Activated CD4-positive, alpha-beta memory T cell treated with anti-CD3 and anti-CD28 coated beads, Interleukin-2, amount 10 ng/mL, durations not matched to agents 7 days and 5 days (primary cell): ENCODE data around the gene PLD4. TPM values are rescaled to one million over a fixed set of nuclear protein-coding genes. Genes with fewer than 3 reads are reported as not detected.

ENCODE experiments used
- CTCF ChIA-PET: fragments of 350-600 bp; sonication (Branson Sonifier 250); formaldehyde crosslinking; loops from one replicate; lab custom pipeline; 2021; ENCODE audit warnings: antibody characterized with exemption, inconsistent platforms; lab: Charles Lee
- POLR2A ChIA-PET: fragments of 350-600 bp; sonication (Branson Sonifier 250); formaldehyde crosslinking; loops from one replicate; lab custom pipeline; 2021; ENCODE audit warnings: antibody characterized with exemption; lab: Charles Lee
- DNase-seq: peaks from one replicate; pipeline ENCODE4 v3.0.0-alpha.2; 2020
- H3K27ac Mint-ChIP-seq: one replicate; pipeline ENCODE4 v1.8.0; 2021; ENCODE audit warnings: mild to moderate bottlenecking, mixed read lengths
- H3K27me3 Mint-ChIP-seq: one replicate; pipeline ENCODE4 v1.8.0; 2021; ENCODE audit warnings: mixed read lengths
- H3K36me3 Mint-ChIP-seq: one replicate; pipeline ENCODE4 v1.8.0; 2021; ENCODE audit warnings: low read depth, mixed read lengths
- H3K4me1 Mint-ChIP-seq: one replicate; pipeline ENCODE4 v1.8.0; 2021; ENCODE audit warnings: mixed read lengths
- H3K4me3 Mint-ChIP-seq: one replicate; pipeline ENCODE4 v1.8.0; 2021; ENCODE audit warnings: mild to moderate bottlenecking, mixed read lengths
- H3K9me3 Mint-ChIP-seq: one replicate; pipeline ENCODE4 v1.8.0; 2021; ENCODE audit warnings: mixed read lengths
- total RNA-seq, 2 experiments: library from RNA; stranded (reverse); gene quantifications; one replicate each; pipeline ENCODE4 v1.2.3, GENCODE V29; 2021

PLD4 gene
- total RNA-seq, 2 experiments from 2014 or later, result not detected

GRCh38 chr14:104965561-104966231 lies 41.0 kb downstream of the PLD4 start:
- H3K27ac Mint-ChIP-seq, result no peak overlapping the region
- POLR2A ChIA-PET, result no interaction called here
- H3K4me1 Mint-ChIP-seq, result no peaks in the 10 kb centered on the region
- DNase-seq, result no peak
- H3K4me3 Mint-ChIP-seq, result no peak overlapping the region
- CTCF ChIA-PET, result no interaction called here
- no peaks in the 10 kb centered on the region for H3K9me3 Mint-ChIP-seq
- H3K27me3 Mint-ChIP-seq, result peaks cover 17% of the 10 kb centered on the region
- no peaks in the 10 kb centered on the region for H3K36me3 Mint-ChIP-seq

GRCh38 chr14:104966261-104966865 lies 41.7 kb downstream of the PLD4 start:
- CTCF ChIA-PET, result no interaction called here
- POLR2A ChIA-PET, result interaction anchor here (1.2 kb wide), 1 partner anchor 54 kb away, joined by 3 read pairs; no protein-coding TSS in a partner anchor

DNA sequence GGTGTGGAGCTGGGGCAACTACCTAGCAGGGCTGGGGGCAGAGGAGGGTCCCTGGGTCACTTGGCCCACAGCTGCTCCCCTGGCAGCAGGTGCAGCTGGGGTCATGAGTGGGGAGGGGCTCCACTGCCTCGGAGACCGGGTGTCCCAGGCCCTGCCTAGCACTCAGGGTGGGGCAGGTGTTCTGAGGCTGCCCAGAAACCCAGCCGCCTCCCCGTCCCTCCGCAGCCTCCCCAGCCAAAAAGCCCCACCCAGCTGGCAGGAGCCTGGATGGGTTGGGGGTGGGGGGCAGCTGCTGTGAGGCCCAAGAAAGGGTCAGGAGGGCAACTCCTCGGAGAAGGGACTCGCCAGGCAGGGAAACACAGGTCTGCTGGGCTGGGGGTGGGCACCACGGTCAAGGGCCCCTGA lies 42.3 kb downstream of the PLD4 start:
- Mint-ChIP-seq H3K27me3 (peaks cover 17% of the 10 kb centered on the region), H3K9me3 (no peaks in the 10 kb centered on the region), H3K27ac (no peak overlapping the region), H3K4me3 (no peak overlapping the region), H3K36me3 (no peaks in the 10 kb centered on the region), H3K4me1 (no peaks in the 10 kb centered on the region)
- DNase-seq, result no peak
- POLR2A ChIA-PET, result interaction anchor here (1.2 kb wide), 1 partner anchor 53 kb away, joined by 3 read pairs; no protein-coding TSS in a partner anchor
- CTCF ChIA-PET, result no interaction called here

More at GRCh38 chr14:104966261-104966865, 41.7 kb downstream of the PLD4 start:
- H3K27me3 Mint-ChIP-seq, result peaks cover 17% of the 10 kb centered on the region
- H3K36me3 Mint-ChIP-seq, result no peaks in the 10 kb centered on the region
- H3K9me3 Mint-ChIP-seq, result no peaks in the 10 kb centered on the region
- no peaks in the 10 kb centered on the region for H3K4me1 Mint-ChIP-seq
- no peak overlapping the region for H3K4me3 Mint-ChIP-seq
- no peak overlapping the region for H3K27ac Mint-ChIP-seq
- no peak for DNase-seq

GRCh38 chr14:104967386-104968152 lies 42.9 kb downstream of the PLD4 start:
- no peak for DNase-seq
- ChIA-PET POLR2A (interaction anchor here (1.2 kb wide), 1 partner anchor 53 kb away, joined by 3 read pairs; no protein-coding TSS in a partner anchor), CTCF (no interaction called here)

DNA sequence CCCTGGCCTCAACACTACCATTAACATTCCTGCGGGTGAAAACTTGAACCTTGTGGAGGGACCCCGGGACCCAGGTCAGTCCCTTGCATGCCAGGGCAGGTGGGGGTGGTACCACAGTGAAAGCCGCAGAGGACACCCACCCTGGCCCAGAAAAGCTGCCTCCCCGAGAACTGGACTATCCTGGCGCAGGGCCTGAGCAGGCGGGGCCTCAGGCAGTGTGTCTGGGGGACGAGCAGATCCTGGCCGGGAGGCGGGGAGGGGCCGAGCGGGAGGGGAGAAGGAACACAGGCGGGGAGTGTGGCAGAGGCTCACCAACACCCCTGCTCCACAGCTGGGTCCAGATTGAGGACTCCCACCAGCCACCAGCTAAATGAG lies 43.5 kb downstream of the PLD4 start:
- ChIA-PET POLR2A (no interaction called here), CTCF (no interaction called here)

More at GRCh38 chr14:104967386-104968152, 42.9 kb downstream of the PLD4 start:
- Mint-ChIP-seq H3K36me3 (no peaks in the 10 kb centered on the region), H3K4me1 (no peaks in the 10 kb centered on the region), H3K27ac (no peak overlapping the region), H3K4me3 (no peak overlapping the region), H3K9me3 (no peaks in the 10 kb centered on the region), H3K27me3 (peaks cover 17% of the 10 kb centered on the region)

GRCh38 chr14:104968541-104969401 lies 44.1 kb downstream of the PLD4 start:
- POLR2A ChIA-PET, result no interaction called here

More for the DNA sequence above, 43.5 kb downstream of the PLD4 start:
- H3K9me3 Mint-ChIP-seq, result no peaks in the 10 kb centered on the region
- no peaks in the 10 kb centered on the region for H3K36me3 Mint-ChIP-seq
- no peak overlapping the region for H3K27ac Mint-ChIP-seq
- no peaks in the 10 kb centered on the region for H3K4me1 Mint-ChIP-seq
- DNase-seq, result no peak
- peaks cover 14% of the 10 kb centered on the region for H3K27me3 Mint-ChIP-seq
- no peak overlapping the region for H3K4me3 Mint-ChIP-seq

GRCh38 chr14:104969741-104970230 lies 45.1 kb downstream of the PLD4 start:
- Mint-ChIP-seq H3K27ac (no peak overlapping the region), H3K9me3 (no peaks in the 10 kb centered on the region), H3K27me3 (peaks cover 14% of the 10 kb centered on the region), H3K4me3 (no peak overlapping the region), H3K4me1 (no peaks in the 10 kb centered on the region), H3K36me3 (no peaks in the 10 kb centered on the region)
- ChIA-PET CTCF (no interaction called here), POLR2A (no interaction called here)
- DNase-seq, result no peak

More at GRCh38 chr14:104968541-104969401, 44.1 kb downstream of the PLD4 start:
- no peak for DNase-seq
- H3K36me3 Mint-ChIP-seq, result no peaks in the 10 kb centered on the region
- no peak overlapping the region for H3K4me3 Mint-ChIP-seq
- H3K27me3 Mint-ChIP-seq, result peaks cover 14% of the 10 kb centered on the region
- no peak overlapping the region for H3K27ac Mint-ChIP-seq
- H3K9me3 Mint-ChIP-seq, result no peaks in the 10 kb centered on the region
- no peaks in the 10 kb centered on the region for H3K4me1 Mint-ChIP-seq
- CTCF ChIA-PET, result no interaction called here

- no peaks in the 10 kb centered on the region for H3K9me3 Mint-ChIP-seq
- POLR2A ChIA-PET, result no interaction called here
Measured at GRCh38 chr14:104970231-104971068, 45.8 kb downstream of the PLD4 start.

GRCh38 chr14:104971447-104972240 lies 47.0 kb downstream of the PLD4 start:
- ChIA-PET POLR2A (no interaction called here), CTCF (interaction anchor here (1.2 kb wide), 1 partner anchor 73 kb away, joined by 7 read pairs; no protein-coding TSS in a partner anchor)
- H3K9me3 Mint-ChIP-seq, result no peaks in the 10 kb centered on the region
- no peaks in the 10 kb centered on the region for H3K36me3 Mint-ChIP-seq
- peaks cover 19% of the 10 kb centered on the region for H3K27me3 Mint-ChIP-seq
- H3K4me3 Mint-ChIP-seq, result no peak overlapping the region
- no peak overlapping the region for H3K27ac Mint-ChIP-seq
- H3K4me1 Mint-ChIP-seq, result peaks cover 5% of the 10 kb centered on the region
- DNase-seq, result no peak

More at GRCh38 chr14:104970231-104971068, 45.8 kb downstream of the PLD4 start:
- Mint-ChIP-seq H3K4me3 (no peak overlapping the region), H3K4me1 (no peaks in the 10 kb centered on the region), H3K36me3 (no peaks in the 10 kb centered on the region), H3K27me3 (peaks cover 14% of the 10 kb centered on the region), H3K27ac (no peak overlapping the region)
- CTCF ChIA-PET, result no interaction called here
- no peak for DNase-seq

- H3K4me3 Mint-ChIP-seq, result no peak overlapping the region
- no peaks in the 10 kb centered on the region for H3K9me3 Mint-ChIP-seq
- H3K27me3 Mint-ChIP-seq, result peaks cover 25% of the 10 kb centered on the region
- CTCF ChIA-PET, result interaction anchor here (1.2 to 5.0 kb wide), 2 partner anchors 72 to 73 kb away, joined by 7 to 73 read pairs; no protein-coding TSS in a partner anchor
- no peak overlapping the region for H3K27ac Mint-ChIP-seq
- no peak for DNase-seq
- peaks cover 5% of the 10 kb centered on the region for H3K4me1 Mint-ChIP-seq
- H3K36me3 Mint-ChIP-seq, result no peaks in the 10 kb centered on the region
- POLR2A ChIA-PET, result interaction anchor here (1.0 kb wide), 1 partner anchor 48 kb away, joined by 3 read pairs; the partner anchor contains the start of gene CDCA4
Measured at GRCh38 chr14:104972301-104973134, 47.8 kb downstream of the PLD4 start.
